OCI-LY1 (cell line): ENCODE data around the gene NKD1.

ENCODE experiments used
- H2AFZ ChIP-seq: fragments of 200-600 bp; sonication (generic), shearing (Covaris generic); 2 replicates; pipeline ENCODE4 v1.6.0; 2014; ENCODE audit warnings: antibody characterized with exemption, mild to moderate bottlenecking, low read length
- H3F3A ChIP-seq: fragments of 200-600 bp; sonication (generic), shearing (Covaris generic); 2 replicates; pipeline ENCODE4 v1.6.0; 2014; ENCODE audit warnings: mild to moderate bottlenecking, antibody characterized with exemption, low read length, moderate library complexity; ENCODE audit not compliant: insufficient read depth
- H3K27ac ChIP-seq: fragments of 200-600 bp; sonication (generic); 2 replicates; pipeline ENCODE4 v1.5.1; 2014; ENCODE audit warnings: low read length, mixed run types, mild to moderate bottlenecking, low read depth; ENCODE audit not compliant: poor library complexity, severe bottlenecking
- H3K27me3 ChIP-seq: fragments of 200-600 bp; sonication (generic); 2 replicates; pipeline ENCODE4 v1.6.0; 2014; ENCODE audit warnings: antibody characterized with exemption, mild to moderate bottlenecking, low read length, moderate library complexity; ENCODE audit not compliant: insufficient read depth
- H3K36me3 ChIP-seq: fragments of 200-600 bp; sonication (generic); 2 replicates; pipeline ENCODE4 v1.6.1; 2014; ENCODE audit warnings: mild to moderate bottlenecking, antibody characterized with exemption, low read length, moderate library complexity, mixed read lengths; ENCODE audit not compliant: insufficient read depth
- H3K4me1 ChIP-seq: fragments of 200-600 bp; sonication (generic); 2 replicates; pipeline ENCODE4 v1.5.1; 2014; ENCODE audit warnings: mild to moderate bottlenecking, low read length, moderate library complexity; ENCODE audit not compliant: insufficient read depth, severe bottlenecking
- H3K4me2 ChIP-seq: fragments of 200-600 bp; sonication (generic), shearing (Covaris generic); 2 replicates; pipeline ENCODE4 v1.6.1; 2014; ENCODE audit warnings: low read length
- H3K4me3 ChIP-seq: fragments of 200-600 bp; sonication (generic); 2 replicates; pipeline ENCODE4 v1.5.1; 2014; ENCODE audit warnings: low read length, low read depth, mild to moderate bottlenecking, mixed read lengths; ENCODE audit not compliant: poor library complexity, severe bottlenecking
- H3K79me2 ChIP-seq: fragments of 200-600 bp; shearing (Covaris generic); 2 replicates; pipeline ENCODE4 v1.6.1; 2016; ENCODE audit warnings: mixed run types, low read length, mixed read lengths; ENCODE audit not compliant: insufficient read depth
- H3K9ac ChIP-seq: fragments of 200-600 bp; sonication (generic), shearing (Covaris generic); 2 replicates; pipeline ENCODE4 v1.6.1; 2014; ENCODE audit warnings: mild to moderate bottlenecking, low read length, mixed read lengths
- H3K9me2 ChIP-seq: fragments of 200-600 bp; sonication (generic), shearing (Covaris generic); 2 replicates; pipeline ENCODE4 v1.6.1; 2014; ENCODE audit warnings: low read depth, mild to moderate bottlenecking, low read length, mixed read lengths
- H3K9me3 ChIP-seq: fragments of 200-600 bp; shearing (Covaris generic); 2 replicates; pipeline ENCODE4 v1.6.1; 2014; ENCODE audit warnings: low read length, mixed read lengths
- H4K20me1 ChIP-seq: fragments of 200-600 bp; sonication (generic), shearing (Covaris generic); 2 replicates; pipeline ENCODE4 v1.6.0; 2016; ENCODE audit warnings: mild to moderate bottlenecking, low read length; ENCODE audit not compliant: insufficient read depth
- CTCF ChIP-seq: fragments of 200-600 bp; sonication (generic), shearing (Covaris generic); IDR thresholded peaks from 2 replicates; pipeline ENCODE4 v1.5.1; 2017; ENCODE audit warnings: mild to moderate bottlenecking, antibody characterized with exemption, low read length, moderate library complexity, mixed read lengths
- EZH2 ChIP-seq: fragments of 200-600 bp; sonication (generic), shearing (Covaris generic); IDR thresholded peaks from 2 replicates; pipeline ENCODE4 v1.8.0; 2017; ENCODE audit warnings: borderline replicate concordance, mixed run types, mild to moderate bottlenecking, antibody characterized with exemption, low read length, moderate library complexity, mixed read lengths

NKD1 gene

GRCh38 chr16:50636753-50637374, 88.7 kb downstream of the NKD1 start:
- Histone ChIP-seq H3K4me1 (no peaks in the 10 kb centered on the region), H2AFZ (no peak overlapping the region), H3K79me2 (no peaks in the 10 kb centered on the region), H3K9me3 (no peaks in the 10 kb centered on the region), H3K4me3 (no peak overlapping the region), H3K9ac (no peak overlapping the region), H3F3A (no peaks in the 10 kb centered on the region), H3K27me3 (no peaks in the 10 kb centered on the region; the same call in 1 of the 2 replicates), H4K20me1 (no peaks in the 10 kb centered on the region), H3K27ac (no peak overlapping the region), H3K36me3 (no peaks in the 10 kb centered on the region), H3K9me2 (no peaks in the 10 kb centered on the region), H3K4me2 (no peak overlapping the region)
- no peak for TF ChIP-seq CTCF
- TF ChIP-seq EZH2: no peak

DNA sequence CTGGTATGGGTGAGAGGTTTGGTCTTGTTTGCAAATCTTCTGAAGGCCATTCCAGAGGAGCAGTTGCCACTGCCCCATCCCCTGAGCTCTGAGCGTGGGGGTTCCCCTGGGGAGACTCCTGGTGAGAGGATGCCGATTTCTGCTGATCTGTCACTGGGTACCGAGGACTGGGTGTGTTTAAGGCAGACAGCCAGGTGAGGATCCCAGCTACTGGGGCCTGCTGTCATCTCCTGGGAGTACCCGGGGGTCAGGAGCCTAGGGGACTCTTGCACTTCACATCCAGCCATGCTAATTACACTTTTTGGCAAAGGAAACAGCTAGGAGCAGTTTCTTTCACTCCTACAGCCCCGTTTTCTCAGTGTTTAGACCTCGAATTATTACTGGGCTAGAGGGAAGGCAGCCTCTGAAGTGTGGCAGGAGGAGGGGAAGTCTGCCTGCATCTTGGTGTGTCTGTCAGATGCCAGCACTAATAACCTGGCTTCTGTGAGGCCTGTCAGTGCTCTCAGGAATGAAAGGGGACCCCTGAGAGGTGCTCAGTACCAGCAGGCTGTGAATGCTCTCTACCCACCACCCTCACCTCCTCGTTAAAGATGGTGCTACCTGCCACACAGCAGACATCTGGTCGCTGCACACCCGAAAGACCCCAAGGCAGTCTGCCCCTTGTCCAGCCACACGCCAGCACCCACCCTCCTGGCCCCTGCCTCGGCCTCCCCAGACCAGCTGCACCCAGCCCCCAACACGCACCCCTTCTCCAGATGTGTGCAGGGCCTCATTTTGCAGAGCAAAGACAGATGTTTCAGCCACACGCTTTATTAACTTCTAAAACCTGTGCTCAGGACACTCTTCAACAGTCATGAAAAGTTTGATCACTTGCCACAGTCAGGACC, 89.8 kb downstream of the NKD1 start:
- no peak for TF ChIP-seq CTCF
- no peak for TF ChIP-seq EZH2
- Histone ChIP-seq H3K36me3 (no peaks in the 10 kb centered on the region), H3K9me2 (no peaks in the 10 kb centered on the region), H3K4me3 (no peak overlapping the region), H3K4me2 (no peak overlapping the region), H4K20me1 (no peaks in the 10 kb centered on the region), H3K27ac (no peak overlapping the region), H3K27me3 (peaks cover 4% of the 10 kb centered on the region; the same call in 1 of the 2 replicates), H3K4me1 (no peaks in the 10 kb centered on the region), H2AFZ (no peak overlapping the region), H3K9me3 (no peaks in the 10 kb centered on the region), H3F3A (no peaks in the 10 kb centered on the region), H3K9ac (no peak overlapping the region), H3K79me2 (no peaks in the 10 kb centered on the region)

- H3K9me2 ChIP-seq: no peaks in the 10 kb centered on the region
- no peaks in the 10 kb centered on the region for H3K36me3 ChIP-seq
- H3K27ac ChIP-seq: no peak overlapping the region
- TF ChIP-seq CTCF (no peak), EZH2 (no peak)
- no peaks in the 10 kb centered on the region for H3K9me3 ChIP-seq
- no peak overlapping the region for H3K9ac ChIP-seq
- H2AFZ ChIP-seq: no peak overlapping the region
- H3F3A ChIP-seq: no peaks in the 10 kb centered on the region
- no peaks in the 10 kb centered on the region for H3K4me1 ChIP-seq
- H3K79me2 ChIP-seq: no peaks in the 10 kb centered on the region
- H3K4me3 ChIP-seq: no peak overlapping the region
- H3K4me2 ChIP-seq: no peak overlapping the region
- H3K27me3 ChIP-seq: peaks cover 4% of the 10 kb centered on the region; the same call in 1 of the 2 replicates
- H4K20me1 ChIP-seq: no peaks in the 10 kb centered on the region
Measured at GRCh38 chr16:50638816-50639670, 90.8 kb downstream of the NKD1 start.
